AG10803 (cell line): ENCODE data around the gene MTG2.

ENCODE experiments used
- DNase-seq: peaks from one replicate; pipeline ENCODE4 v3.0.0; 2010; ENCODE audit warnings: low read depth
- H3K4me3 ChIP-seq: 2 replicates; pipeline ENCODE4 v1.5.1; 2011; ENCODE audit warnings: mild to moderate bottlenecking, low read length, control low read depth
- TF ChIP-seq, protein P1 (sequence below): conservative IDR thresholded peaks from 2 replicates; pipeline ENCODE4 v1.5.1; 2011; ENCODE audit warnings: mild to moderate bottlenecking, low read length, control low read depth, inconsistent platforms

MTG2 gene

DNA sequence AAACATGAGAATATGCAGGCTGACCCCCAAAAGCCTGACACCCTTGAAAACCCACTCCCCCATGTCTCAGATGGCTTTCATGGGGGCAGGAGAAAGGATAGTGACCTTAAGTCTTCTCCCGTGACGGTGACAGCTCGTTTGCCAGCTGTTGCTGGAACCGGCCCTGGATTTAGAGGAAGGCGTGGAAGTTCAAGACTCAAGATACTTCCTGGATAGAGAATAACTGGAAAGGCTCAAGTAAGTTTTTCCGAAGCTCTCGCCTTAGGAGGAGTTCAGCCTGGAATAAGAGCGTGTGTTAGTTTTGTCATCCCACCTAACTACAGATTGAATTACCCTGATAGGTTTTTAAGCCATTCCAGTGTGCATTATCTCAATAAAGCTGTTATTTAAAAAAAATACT is 11.6 kb upstream of the MTG2 start:
- TF ChIP-seq, protein P1, sequence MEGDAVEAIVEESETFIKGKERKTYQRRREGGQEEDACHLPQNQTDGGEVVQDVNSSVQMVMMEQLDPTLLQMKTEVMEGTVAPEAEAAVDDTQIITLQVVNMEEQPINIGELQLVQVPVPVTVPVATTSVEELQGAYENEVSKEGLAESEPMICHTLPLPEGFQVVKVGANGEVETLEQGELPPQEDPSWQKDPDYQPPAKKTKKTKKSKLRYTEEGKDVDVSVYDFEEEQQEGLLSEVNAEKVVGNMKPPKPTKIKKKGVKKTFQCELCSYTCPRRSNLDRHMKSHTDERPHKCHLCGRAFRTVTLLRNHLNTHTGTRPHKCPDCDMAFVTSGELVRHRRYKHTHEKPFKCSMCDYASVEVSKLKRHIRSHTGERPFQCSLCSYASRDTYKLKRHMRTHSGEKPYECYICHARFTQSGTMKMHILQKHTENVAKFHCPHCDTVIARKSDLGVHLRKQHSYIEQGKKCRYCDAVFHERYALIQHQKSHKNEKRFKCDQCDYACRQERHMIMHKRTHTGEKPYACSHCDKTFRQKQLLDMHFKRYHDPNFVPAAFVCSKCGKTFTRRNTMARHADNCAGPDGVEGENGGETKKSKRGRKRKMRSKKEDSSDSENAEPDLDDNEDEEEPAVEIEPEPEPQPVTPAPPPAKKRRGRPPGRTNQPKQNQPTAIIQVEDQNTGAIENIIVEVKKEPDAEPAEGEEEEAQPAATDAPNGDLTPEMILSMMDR: no peak
- DNase-seq: no peak
- H3K4me3 ChIP-seq: no peak overlapping the region

DNA sequence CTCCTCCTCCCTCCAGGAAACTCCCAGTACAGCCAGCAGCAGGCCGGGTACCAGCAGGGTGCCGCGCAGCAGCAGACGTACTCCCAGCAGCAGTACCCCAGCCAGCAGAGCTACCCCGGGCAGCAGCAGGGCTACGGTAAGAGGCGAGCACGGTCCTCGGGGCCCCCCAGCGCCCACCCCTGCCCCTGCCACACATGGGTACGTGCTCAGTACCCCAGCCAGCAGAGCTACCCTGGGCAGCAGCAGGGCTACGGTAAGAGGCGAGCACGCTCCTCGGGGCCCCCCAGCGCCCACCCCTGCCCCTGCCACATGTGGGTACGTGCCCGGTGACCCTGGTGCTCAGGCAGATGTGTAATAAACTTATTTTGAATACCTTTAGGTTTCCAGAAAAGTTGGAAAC is 10.2 kb upstream of the MTG2 start:
- no peak for DNase-seq
- H3K4me3 ChIP-seq: no peak overlapping the region
- TF ChIP-seq, protein P1: no peak

DNA sequence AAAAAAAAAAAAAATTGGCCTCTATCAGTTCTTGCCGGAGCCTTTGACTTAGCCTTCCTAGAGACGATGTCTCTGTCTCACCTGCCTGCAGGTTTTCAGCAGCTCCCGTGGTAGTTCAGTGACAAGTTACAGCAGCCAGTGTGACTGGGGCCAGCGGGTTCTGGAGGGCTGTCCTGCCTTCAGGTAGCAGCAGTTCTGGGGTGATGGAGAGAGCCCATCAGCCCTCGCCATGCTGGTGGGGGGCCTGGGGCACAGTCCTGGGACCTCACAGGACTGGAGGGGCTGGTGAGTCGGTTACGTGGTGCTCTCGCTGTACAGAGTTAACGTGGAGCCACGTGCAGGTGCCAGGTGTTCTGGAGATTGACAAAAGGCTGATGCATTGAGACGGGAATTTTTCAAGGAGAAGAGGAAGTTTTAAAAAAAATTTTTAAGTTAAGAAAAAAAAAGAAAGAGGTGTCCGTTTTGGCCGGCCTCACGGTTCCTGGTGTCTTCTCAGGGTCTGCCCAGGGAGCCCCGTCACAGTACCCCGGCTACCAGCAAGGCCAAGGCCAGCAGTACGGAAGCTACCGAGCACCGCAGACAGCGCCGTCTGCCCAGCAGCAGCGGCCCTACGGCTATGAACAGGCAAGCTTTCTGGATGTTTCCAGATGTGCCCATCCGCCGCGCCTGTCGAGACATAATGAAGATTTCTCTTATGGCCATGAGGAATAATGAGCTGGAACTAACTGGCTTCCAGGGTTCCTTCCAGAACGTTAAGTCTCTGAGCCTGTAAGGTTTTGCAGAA is 8.6 kb upstream of the MTG2 start:
- TF ChIP-seq, protein P1: no peak
- DNase-seq: no peak

DNA sequence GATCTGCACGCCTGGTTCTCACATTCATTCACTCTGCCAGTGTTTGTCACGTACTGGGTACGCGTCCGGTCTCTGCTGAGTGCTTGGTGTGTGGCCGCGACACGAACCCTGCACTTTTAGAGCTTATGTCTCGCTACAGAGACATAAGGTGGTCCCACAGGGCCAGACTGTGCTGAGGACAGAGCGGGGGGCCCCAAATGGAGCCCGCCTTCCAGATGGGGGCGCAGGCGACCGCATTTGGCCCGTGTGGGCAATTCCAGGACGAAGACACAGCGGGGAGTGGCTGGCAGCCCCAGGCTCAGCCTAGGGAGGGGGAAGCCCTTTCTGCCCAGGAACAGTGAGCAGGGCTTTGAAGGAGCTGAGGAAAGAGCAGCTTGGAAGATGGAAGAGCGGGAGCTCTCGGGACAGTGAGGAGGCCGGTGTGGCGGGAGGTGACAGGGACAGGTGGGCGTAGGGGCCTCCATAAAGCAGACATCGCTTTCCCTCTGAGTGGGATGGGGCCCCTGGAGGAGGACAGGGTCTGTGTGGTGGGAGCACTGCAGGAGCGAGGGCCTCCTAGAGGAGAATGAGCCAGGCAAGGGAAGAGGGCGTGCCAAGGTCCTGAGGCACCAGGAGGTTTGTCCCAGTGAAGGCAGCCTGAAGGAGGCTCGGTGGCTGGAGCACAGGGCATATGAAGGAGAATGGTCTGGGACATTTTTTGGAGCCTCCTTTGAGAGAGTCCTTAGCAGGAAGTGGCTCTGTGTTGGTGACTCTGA is 7.8 kb upstream of the MTG2 start:
- TF ChIP-seq, protein P1: no peak
- H3K4me3 ChIP-seq: no peak overlapping the region
- no peak for DNase-seq

More for the DNA sequence above, 8.6 kb upstream of the MTG2 start:
- H3K4me3 ChIP-seq: no peak overlapping the region

DNA sequence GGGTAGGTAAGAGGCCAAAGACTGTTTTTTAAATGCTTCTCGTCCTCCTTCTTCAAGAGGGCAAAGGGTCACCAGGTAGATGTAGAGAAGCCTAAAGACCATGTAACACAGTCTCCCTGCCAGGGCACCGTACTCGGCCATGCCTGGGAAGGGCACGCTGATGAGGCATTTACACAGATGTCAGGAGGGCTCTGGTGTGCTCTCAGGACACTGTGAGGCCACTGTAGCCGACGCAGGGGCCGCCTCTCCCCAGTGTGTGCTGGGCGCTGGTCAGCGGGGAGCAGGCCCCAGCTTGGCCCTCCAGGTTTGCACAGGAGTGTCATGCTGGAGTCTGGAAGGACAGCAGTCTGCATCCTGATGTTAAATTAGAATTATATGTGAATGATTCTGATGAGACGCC is 7.1 kb upstream of the MTG2 start:
- TF ChIP-seq, protein P1: no peak
- no peak for DNase-seq
- no peak overlapping the region for H3K4me3 ChIP-seq

DNA sequence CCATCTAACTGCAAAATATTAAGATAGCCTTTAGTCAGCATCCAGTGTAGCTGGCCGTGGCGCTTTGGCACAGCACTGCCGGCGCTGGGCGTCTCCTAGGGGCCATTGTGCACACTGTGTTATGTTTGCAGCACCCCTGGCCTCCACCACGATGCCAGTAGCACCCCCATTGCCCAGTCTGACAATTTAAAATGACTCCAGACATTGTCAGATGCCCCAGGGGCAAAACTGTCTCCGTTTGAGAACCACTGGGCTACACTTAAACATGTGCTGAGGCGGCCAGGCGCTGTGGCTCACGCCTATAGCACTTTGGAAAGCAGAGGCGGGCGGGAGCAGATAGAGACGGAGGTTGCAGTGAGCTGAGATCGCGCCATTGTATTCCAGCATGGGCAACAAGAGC is 6.0 kb upstream of the MTG2 start:
- no peak overlapping the region for H3K4me3 ChIP-seq
- no peak for DNase-seq
- TF ChIP-seq, protein P1: no peak

DNA sequence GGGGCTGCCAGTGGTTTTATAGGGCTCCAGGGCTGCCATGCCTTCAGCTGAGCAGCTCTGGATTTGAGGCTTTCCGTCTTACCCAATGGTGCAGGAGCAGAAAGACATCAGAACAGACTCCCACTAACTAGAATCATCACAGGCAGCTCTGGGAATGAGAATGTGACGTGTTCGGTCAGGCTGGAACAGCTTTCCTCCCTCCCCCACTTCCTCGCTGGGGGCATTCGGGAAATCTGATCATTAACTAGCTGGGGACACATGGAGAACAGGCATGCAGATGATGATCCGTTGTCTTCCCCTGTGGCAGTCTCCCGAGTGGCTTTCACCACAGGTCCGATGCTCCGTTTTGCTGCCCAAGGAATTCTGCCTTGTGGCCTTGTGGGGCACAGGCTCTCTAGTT is 5.5 kb upstream of the MTG2 start:
- TF ChIP-seq, protein P1: no peak
- no peak overlapping the region for H3K4me3 ChIP-seq
- DNase-seq: no peak
